Stimulated activated CD8-positive, alpha-beta memory T cell treated with anti-CD3 and anti-CD28 coated beads, Interleukin-4, amount 100 ng/mL, for 1 hour (primary cell): ENCODE data around the gene CDK8.

Source experiments
- DNase-seq, 2 donors: peaks; one replicate each; pipeline ENCODE4 v3.0.0-alpha.2; 2020; ENCODE audit warnings: low read depth in 2 of 2, low spot score in 1 of 2

Gene CDK8

DNA sequence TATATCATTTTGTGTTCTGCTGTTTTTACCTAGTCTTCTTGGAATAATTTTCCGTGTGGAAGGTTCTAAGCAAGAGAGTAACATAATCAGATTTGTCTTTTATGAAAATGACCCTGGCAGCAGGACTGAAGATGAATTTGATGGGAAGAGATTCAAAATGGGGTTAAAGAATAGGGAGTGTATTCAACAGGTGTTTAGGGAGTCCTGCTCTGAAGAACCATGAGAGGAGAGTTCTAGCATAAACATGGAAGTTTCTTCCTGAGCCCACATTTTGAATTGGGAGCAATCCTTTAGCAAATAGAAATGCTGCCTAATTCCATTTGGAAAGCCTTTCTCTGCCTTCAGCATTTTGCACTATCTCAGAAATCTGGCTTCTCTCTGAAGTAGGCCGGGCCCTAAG is 127.0 kb downstream of the CDK8 start:
- no peak for DNase-seq

- no peak for DNase-seq
Observed at GRCh38 chr13:26382366-26382765, 128.4 kb downstream of the CDK8 start.

DNA sequence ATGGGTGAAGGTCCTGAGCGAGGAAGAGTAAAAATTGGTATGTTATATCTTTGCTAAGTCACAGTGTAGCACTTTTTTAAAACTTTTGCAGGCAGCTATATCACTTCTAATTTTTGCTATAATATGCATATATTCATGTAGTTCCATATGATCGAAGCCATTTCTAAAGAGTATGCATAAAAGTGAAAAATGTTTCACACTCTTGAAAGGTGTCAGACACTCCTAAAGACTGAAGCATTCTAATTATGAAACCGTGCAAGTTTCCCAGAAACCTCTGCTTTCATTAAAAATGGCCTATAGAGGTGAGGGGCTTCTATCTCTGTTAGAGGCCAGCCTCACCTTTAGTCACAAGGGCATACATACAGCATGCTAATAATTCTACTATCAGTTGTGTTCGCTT is 128.9 kb downstream of the CDK8 start:
- DNase-seq = no peak

DNA sequence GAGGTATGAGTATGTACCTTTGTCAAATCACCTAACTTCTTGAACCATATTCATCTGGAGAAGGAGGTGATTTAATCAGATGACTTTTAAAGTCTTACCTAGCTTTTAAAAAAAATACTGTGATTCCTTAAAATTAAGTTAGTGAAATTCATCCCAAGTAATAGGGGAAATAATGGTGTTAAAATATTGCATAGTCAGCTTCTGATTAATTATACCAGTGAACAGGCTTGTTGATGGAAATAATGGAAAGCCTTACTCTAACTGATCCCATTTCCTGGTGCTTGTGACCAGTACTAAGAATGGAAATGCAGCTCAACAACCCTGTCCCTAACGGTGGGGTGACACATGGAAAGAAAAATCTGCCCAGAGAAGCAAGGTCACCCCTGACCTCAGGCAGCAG is 130.7 kb downstream of the CDK8 start:
- DNase-seq = no peak

DNA sequence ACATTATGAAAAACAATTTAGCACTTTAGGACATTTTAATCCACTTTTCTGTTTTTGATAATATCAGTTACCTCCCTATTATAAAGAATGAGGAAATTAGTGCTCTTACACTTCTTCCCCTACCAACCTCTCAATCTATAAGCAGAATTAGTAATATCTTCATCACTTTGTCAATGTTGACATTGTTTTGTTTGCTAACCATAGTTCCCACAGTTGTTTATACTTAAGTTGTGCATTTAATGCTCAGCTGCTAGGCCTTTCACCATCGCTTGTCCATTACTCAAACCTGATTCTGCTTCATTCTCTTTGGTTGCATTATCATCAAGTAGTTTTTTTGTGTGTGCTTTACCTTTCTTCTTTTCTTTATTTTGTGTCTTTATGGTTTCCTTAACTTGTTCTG is 132.1 kb downstream of the CDK8 start:
- no peak for DNase-seq

GRCh38 chr13:26390203-26390602 is 136.3 kb downstream of the CDK8 start:
- DNase-seq = no peak

- no peak for DNase-seq
Observed at GRCh38 chr13:26400545-26400944, 146.6 kb downstream of the CDK8 start.

- DNase-seq = no peak
Observed at GRCh38 chr13:26401069-26401468, 147.1 kb downstream of the CDK8 start.

DNA sequence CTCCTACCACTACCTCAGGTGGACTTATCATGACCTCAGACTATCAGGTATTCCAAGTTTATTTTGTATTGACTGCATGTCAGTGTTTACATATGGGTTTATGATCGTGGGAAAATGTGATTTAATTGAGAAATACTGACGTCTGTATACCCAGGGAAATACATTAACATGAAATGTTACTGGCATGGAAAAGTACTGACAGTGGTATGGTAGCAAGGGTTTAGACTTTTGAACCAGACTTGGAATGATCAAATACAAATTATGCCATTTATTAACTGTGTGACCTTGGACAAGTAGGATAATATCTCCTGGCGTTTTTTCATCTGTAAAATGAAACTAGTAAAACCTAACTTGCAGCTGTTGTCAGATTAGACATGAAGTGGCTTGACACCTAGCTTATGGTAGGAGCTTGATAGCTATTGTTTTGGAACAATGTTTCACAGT is 147.7 kb downstream of the CDK8 start:
- DNase-seq = no peak

DNA sequence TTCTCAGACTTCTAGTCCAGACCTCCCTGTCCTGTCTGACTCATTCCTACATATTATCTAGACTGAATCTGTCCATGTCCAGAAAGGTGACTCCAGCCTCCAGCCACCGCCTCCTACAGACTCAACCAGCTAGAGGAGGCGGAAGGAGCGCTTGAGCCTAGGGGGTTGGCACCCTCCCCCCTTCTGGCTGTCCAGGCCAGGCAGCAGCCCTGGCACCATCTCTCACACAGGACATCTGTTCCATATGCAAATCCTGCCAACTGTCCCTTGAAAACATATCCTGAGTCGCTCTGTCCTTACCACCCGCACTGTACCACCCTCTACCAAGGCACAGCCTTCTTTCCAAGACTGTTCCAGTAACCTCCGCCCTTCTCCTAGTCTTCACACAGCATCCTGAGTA is 152.9 kb downstream of the CDK8 start:
- DNase-seq = no peak

DNA sequence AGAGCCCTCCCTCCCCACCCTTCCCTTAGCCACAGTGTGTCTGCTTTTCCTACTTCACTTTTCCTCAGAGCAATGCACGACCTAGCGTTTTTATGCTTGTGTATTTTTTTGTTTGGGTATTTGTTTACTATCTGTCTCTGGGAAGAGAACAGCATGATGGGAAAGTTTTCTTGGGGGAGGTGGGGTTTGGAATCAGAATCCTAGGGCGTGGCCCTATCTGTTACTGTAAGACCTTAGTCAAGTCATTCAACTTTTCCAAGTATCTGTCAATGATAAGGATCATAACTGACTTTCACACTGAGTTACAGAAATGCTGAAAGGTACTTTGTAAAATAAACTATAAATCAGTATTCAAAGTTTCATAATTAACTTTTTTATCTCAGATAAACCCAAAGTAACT is 157.3 kb downstream of the CDK8 start:
- DNase-seq = no peak

DNA sequence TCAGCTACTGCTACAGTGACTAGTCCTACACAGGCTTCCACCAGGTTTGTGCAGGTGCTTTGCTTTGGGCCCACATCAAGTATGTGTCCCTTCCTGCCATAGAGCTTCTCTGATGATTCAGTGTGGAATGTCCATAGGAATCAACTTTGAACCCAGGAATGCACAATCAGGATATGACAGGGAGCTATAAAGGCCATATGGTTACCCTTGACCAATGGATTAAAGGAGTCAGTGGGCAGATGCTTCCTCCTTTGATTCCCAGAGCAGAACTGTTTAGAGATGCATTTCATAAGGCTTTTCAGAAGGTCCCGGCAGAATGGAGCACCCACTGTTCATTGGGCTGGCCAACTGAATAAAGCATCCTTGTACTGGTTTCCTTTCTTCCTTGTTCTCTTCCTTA is 158.3 kb downstream of the CDK8 start:
- no peak for DNase-seq

DNA sequence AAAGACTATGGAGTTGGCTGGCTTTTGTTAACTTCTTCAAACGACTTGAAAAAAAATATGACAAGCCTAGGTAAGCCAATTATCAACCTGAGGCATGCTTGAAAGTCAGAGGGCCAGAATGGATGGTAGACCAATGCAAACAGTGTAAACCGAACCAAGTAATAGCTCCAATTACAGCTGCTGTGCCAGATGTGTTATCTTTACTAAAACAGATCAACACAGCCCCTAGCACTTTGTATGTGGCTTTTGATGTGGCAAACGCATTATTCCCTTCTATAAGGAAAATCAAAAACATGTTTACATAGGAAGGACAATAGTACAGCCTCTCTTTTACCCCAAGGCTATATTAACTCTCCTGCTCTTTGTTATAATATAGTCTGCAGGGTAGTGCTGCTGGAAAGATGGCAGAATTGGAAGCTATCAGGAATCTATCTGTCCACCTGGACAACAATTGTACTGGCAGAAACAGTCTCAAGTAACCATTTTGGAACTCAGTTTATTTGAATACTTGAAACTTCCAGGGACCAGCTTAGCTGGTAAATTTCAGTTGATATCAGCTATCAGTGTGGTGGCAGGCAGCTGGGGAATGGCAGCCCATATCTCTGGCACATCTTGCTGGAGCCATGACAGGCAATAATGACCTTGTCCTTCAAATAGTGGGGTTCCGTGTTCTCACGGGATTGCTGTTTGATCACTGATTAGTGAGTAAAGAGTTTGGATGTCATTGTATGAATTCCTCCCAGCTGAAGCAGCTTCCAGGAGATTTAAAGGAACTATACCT is 159.2 kb downstream of the CDK8 start:
- no peak for DNase-seq

DNA sequence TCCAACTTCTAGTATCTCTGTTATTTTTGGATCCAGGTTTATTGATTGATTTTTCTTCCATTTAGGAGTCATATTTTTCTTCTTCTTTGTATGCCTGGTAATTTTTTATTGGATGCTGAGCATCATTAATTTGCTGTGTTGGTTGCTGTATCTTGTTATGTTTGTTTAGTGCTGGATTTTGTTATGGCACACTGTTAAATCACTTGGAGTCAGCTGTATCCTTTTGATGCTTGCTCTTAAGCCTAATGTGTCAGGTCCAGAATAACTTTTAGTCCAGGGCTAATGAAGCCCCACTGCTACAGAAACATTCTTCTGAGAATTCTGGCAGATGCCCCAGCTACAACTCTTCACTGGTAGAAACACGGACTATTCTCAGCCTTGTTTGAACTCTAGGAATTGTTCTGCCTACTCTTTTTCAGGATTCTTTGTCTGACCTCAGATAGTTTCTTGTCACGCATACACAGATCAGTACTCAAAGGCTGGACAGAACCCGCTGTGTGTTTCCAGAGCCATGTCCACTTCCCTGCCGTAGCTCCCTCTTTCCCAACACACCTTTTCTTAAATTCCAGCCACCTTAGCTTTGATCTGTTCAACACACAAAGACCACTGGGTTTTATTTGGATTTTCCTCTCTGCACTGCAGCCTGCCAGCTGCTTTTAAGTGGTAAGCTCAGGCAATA is 166.5 kb downstream of the CDK8 start:
- no peak for DNase-seq

- no peak for DNase-seq
Observed at GRCh38 chr13:26422036-26422435, 168.1 kb downstream of the CDK8 start.

DNA sequence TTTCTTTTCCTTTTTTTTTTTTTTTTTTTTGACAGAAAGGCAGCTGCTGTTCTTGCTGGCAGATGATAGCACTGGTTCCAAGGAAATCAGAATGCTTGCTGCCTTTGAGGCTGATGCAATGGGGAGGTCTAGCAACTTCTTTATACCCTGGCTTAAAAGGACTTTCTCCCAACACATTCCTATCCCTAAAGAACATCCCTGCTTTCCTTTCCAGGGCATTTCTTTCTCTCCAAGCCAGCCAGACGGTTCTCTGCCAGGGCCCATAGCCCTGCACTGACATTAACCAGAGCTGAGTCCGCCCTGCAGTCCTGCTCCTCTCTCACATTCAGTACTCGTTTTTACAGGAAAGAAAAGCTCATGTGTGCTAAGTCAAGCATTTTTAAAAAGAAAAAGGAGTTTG is 169.7 kb downstream of the CDK8 start:
- no peak for DNase-seq

- no peak for DNase-seq
Observed at GRCh38 chr13:26424181-26424580, 170.3 kb downstream of the CDK8 start.

GRCh38 chr13:26425443-26426358 is 171.8 kb downstream of the CDK8 start:
- no peak for DNase-seq

- DNase-seq = no peak
Observed at GRCh38 chr13:26433776-26434175, 179.8 kb downstream of the CDK8 start.

GRCh38 chr13:26435171-26435570 is 181.2 kb downstream of the CDK8 start:
- DNase-seq = no peak

- no peak for DNase-seq
Observed at GRCh38 chr13:26435646-26436045, 181.7 kb downstream of the CDK8 start.

DNA sequence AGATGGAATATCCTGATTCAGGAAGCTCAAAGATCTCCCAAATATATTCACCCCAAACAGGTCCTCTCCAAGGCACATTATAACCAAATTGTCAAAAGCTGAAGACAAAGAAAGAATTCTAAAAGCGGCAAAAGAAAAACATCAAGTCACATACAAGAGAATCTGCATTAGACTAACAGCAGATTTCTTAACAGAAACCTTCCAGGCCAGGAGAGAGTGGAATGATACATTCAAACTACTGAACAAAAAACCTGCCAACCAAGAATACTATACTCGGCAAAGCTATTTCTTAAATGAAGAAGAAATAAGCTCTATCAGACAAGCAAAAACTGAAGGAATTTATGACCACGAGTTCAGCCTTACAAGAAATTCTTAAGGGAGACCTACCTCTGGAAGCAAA is 183.0 kb downstream of the CDK8 start:
- no peak for DNase-seq
